ENCODE results near the gene ZNF740. TPM values are rescaled to one million over a fixed set of nuclear protein-coding genes. Genes with fewer than 3 reads are reported as not detected.

Gene ZNF740
- total RNA-seq, 1 donor from 2014 or later: 46.8 TPM

- peak overlapping the region; percentile 30 for H3K27ac ChIP-seq
- DNase-seq (no peak), ATAC-seq (no peak)
- peaks cover 58% of the 10 kb centered on the region for H3K4me1 ChIP-seq
- intact Hi-C loops (cut with DNase I): loop anchor here (10.0 kb wide), 1 partner anchor 71 kb away; no protein-coding TSS in a partner anchor
- no peaks in the 10 kb centered on the region for H3K9me3 ChIP-seq
- no peak overlapping the region for H3K4me3 ChIP-seq
- peaks cover 51% of the 10 kb centered on the region for H3K36me3 ChIP-seq
- TF ChIP-seq CTCF (IDR thresholded peaks at IDR 0.05): no peak
- H3K27me3 ChIP-seq: no peaks in the 10 kb centered on the region
These were observed 33.7 kb downstream of the ZNF740 start for GRCh38 chr12:53214221-53214620.

DNA sequence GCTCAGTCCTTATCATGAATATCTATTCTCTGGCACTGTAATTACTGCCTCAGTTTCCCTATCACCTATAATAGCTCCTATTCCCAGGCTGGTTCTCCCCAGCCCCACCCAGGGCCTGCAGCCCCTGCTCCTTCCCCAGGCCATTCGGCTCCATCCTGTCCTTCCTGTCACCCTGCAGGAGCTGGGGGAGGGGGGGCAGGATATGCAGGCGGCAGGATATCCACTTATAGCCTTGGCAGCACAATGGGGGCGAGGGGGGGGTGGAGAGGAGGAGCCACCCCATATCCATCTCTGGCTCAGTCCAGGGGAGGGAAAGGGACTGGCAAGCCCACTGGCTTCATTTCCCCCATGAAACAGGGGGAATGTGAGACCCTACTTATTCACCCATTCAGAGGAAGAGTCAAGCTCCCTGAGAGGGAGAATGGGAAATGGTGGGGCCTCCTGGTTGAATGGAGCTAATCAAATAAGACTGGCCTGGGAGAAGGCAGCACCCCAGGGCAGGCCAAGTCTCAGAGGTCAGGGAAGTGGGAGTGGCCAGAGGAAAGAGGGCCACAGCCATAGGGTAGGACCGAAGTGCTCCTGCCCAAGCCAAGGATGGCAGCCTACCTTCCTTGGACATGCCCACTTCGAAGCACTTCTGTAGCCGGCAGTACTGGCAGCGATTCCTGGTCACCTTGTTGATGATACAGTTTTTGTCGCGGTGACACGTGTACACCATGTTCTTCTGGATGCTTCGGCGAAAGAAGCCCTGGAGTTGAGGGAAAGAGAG, 34.3 kb downstream of the ZNF740 start:
- TF ChIP-seq CTCF (IDR thresholded peaks at IDR 0.05): no peak
- H3K9me3 ChIP-seq: no peaks in the 10 kb centered on the region
- H3K4me1 ChIP-seq: peaks cover 56% of the 10 kb centered on the region
- H3K27me3 ChIP-seq: no peaks in the 10 kb centered on the region
- intact Hi-C loops (cut with DNase I): loop anchor here (10.0 kb wide), 1 partner anchor 70 kb away; no protein-coding TSS in a partner anchor
- peaks cover 51% of the 10 kb centered on the region for H3K36me3 ChIP-seq
- ATAC-seq (peak; percentile 5), DNase-seq (no peak)
- H3K4me3 ChIP-seq: no peak overlapping the region
- peak overlapping the region; percentile 30 for H3K27ac ChIP-seq

- H3K9me3 ChIP-seq: no peaks in the 10 kb centered on the region
- H3K27ac ChIP-seq: no peak overlapping the region
- H3K27me3 ChIP-seq: no peaks in the 10 kb centered on the region
- DNase-seq: no peak
- no peak for ATAC-seq
- H3K36me3 ChIP-seq: peaks cover 47% of the 10 kb centered on the region
- no peak overlapping the region for H3K4me3 ChIP-seq
- H3K4me1 ChIP-seq: peaks cover 56% of the 10 kb centered on the region
- intact Hi-C loops (cut with DNase I): loop anchor here (10.0 kb wide), 1 partner anchor 69 kb away; no protein-coding TSS in a partner anchor
- no peak for TF ChIP-seq CTCF (IDR thresholded peaks at IDR 0.05)
These were observed 35.0 kb downstream of the ZNF740 start for GRCh38 chr12:53215497-53215896.

- intact Hi-C loops (cut with DNase I): loop anchor here (10.0 kb wide), 1 partner anchor 68 kb away; no protein-coding TSS in a partner anchor
- Histone ChIP-seq H3K27ac (peak overlapping the region; percentile 99), H3K4me1 (peaks cover 63% of the 10 kb centered on the region), H3K4me3 (peak overlapping the region; percentile 79), H3K36me3 (peaks cover 29% of the 10 kb centered on the region), H3K27me3 (no peaks in the 10 kb centered on the region), H3K9me3 (no peaks in the 10 kb centered on the region)
- peak; percentile 77 for DNase-seq
- TF ChIP-seq CTCF (IDR thresholded peaks at IDR 0.05): no peak
- no peak for ATAC-seq
These were observed 36.8 kb downstream of the ZNF740 start for GRCh38 chr12:53217051-53217930.

DNA sequence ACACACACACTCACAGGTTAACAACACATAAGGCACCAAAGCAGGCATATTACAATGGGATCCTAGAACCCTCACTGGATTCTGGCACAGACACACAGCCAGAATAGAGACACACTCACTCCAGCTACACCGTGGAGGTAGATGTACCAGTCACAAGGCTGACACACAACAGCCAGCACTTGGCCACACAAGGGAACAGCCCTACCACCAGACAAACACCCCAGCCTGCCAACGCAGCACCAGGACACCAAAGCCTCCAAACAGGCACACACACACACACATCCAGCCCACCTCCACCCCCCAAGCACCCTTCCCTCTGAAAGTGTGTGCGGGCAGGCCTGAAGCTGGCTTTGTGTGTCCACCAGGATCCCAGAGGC, 37.4 kb downstream of the ZNF740 start:
- Histone ChIP-seq H3K9me3 (no peaks in the 10 kb centered on the region), H3K27ac (peak overlapping the region; percentile 99), H3K4me3 (peak overlapping the region; percentile 79), H3K36me3 (peaks cover 23% of the 10 kb centered on the region), H3K4me1 (peaks cover 69% of the 10 kb centered on the region), H3K27me3 (no peaks in the 10 kb centered on the region)
- ATAC-seq: no peak
- no peak for DNase-seq
- intact Hi-C loops (cut with DNase I): loop anchor here (10.0 kb wide), 1 partner anchor 67 kb away; no protein-coding TSS in a partner anchor
- TF ChIP-seq CTCF (IDR thresholded peaks at IDR 0.05): no peak

Measured in upper lobe of right lung (tissue), 1 donor.